OCI-LY7 (cell line): ENCODE measurements around the gene STARD9. TPM values are rescaled to one million over a fixed set of nuclear protein-coding genes. Genes with fewer than 3 reads are reported as not detected.

Experiments used
- BruUV-seq: library from RNA; stranded (reverse); fragments of 400-500 nt; replicated peaks from 2 replicates; lab custom pipeline; 2021; lab: Mats Ljungman, UMichigan
- CTCF ChIA-PET: fragments of 300-600 bp; sonication (Branson Sonifier 250); formaldehyde crosslinking; loops from one replicate; lab custom pipeline; 2022; ENCODE audit warnings: antibody characterized with exemption; ENCODE audit not compliant: unreplicated experiment; lab: Charles Lee
- POLR2A ChIA-PET: fragments of 300-600 bp; sonication (Branson Sonifier 250); formaldehyde crosslinking; loops from one replicate; lab custom pipeline; 2022; ENCODE audit warnings: antibody characterized with exemption; lab: Charles Lee
- DNase-seq: peaks from one replicate; pipeline ENCODE4 v3.0.0-alpha.2; 2015; ENCODE audit warnings: low spot score
- H2AFZ ChIP-seq: fragments of 200-600 bp; sonication (generic), shearing (Covaris generic); 2 replicates; pipeline ENCODE4 v1.6.1; 2014; ENCODE audit warnings: mild to moderate bottlenecking, antibody characterized with exemption, low read length, moderate library complexity
- H3K27ac ChIP-seq: fragments of 200-600 bp; sonication (generic); 2 replicates; pipeline ENCODE4 v1.5.1; 2014; ENCODE audit warnings: mixed run types, low read depth, mild to moderate bottlenecking, moderate library complexity, low read length, inconsistent platforms; ENCODE audit not compliant: poor library complexity, severe bottlenecking
- H3K36me3 ChIP-seq: fragments of 200-600 bp; sonication (generic); 2 replicates; pipeline ENCODE4 v1.6.1; 2014; ENCODE audit warnings: mild to moderate bottlenecking, antibody characterized with exemption, low read length, moderate library complexity, mixed read lengths; ENCODE audit not compliant: insufficient read depth
- H3K4me1 ChIP-seq: fragments of 200-600 bp; sonication (generic); 2 replicates; pipeline ENCODE4 v1.5.1; 2014; ENCODE audit warnings: mild to moderate bottlenecking, low read length; ENCODE audit not compliant: insufficient read depth, poor library complexity, severe bottlenecking
- H3K4me2 ChIP-seq: fragments of 200-600 bp; sonication (generic); 2 replicates; pipeline ENCODE4 v1.6.1; 2014; ENCODE audit warnings: mild to moderate bottlenecking, low read length
- H3K4me3 ChIP-seq: fragments of 200-600 bp; sonication (generic); 2 replicates; pipeline ENCODE4 v1.5.1; 2014; ENCODE audit warnings: mild to moderate bottlenecking, low read depth, low read length; ENCODE audit not compliant: poor library complexity, severe bottlenecking
- H3K79me2 ChIP-seq: fragments of 200-600 bp; sonication (generic); 2 replicates; pipeline ENCODE4 v1.6.1; 2016; ENCODE audit warnings: low read depth, mild to moderate bottlenecking, low read length, moderate library complexity, mixed read lengths; ENCODE audit not compliant: insufficient read depth
- H3K9me2 ChIP-seq: fragments of 200-600 bp; sonication (generic); 2 replicates; pipeline ENCODE4 v1.6.1; 2016; ENCODE audit warnings: mild to moderate bottlenecking, low read length, mixed read lengths; ENCODE audit not compliant: insufficient read depth
- H3K9me3 ChIP-seq: fragments of 200-600 bp; sonication (generic); 2 replicates; pipeline ENCODE4 v1.6.1; 2014; ENCODE audit warnings: mild to moderate bottlenecking, mixed run types, low read length, mixed read lengths
- H4K20me1 ChIP-seq: fragments of 200-600 bp; sonication (generic); 2 replicates; pipeline ENCODE4 v1.6.1; 2014; ENCODE audit warnings: mild to moderate bottlenecking, antibody characterized with exemption, low read length, moderate library complexity, mixed read lengths; ENCODE audit not compliant: insufficient read depth
- CTCF ChIP-seq: fragments of 200-600 bp; sonication (generic); conservative IDR thresholded peaks from 2 replicates; pipeline ENCODE4 v1.5.1; 2014; ENCODE audit warnings: mild to moderate bottlenecking, antibody characterized with exemption, low read length, moderate library complexity, mixed read lengths
- EZH2phosphoT487 ChIP-seq: fragments of 200-600 bp; sonication (generic); IDR thresholded peaks from 2 replicates; pipeline ENCODE4 v1.6.1; 2018; ENCODE audit warnings: low read depth, borderline replicate concordance, mild to moderate bottlenecking, mixed run types, antibody characterized with exemption, low read length, moderate library complexity, mixed read lengths
- intact Hi-C: fragments of 100-400 bp; cut with micrococcal nuclease; formaldehyde crosslinking; loops from one replicate; pipeline ENCODE4 v1.10.0; 2022; ENCODE audit not compliant: unreplicated experiment
- total RNA-seq, 2 experiments: library from RNA; depleted of rRNA in 1 of 2; stranded (reverse); fragments of >200 nt in 1 of 2; shearing (Covaris generic) in 1 of 2; gene quantifications; 2 replicates each; pipeline ENCODE4 v1.2.3, GENCODE V29; 2014 to 2022

STARD9 gene
- total RNA-seq, 2 experiments from 2014 or later, result 8.9 to 15.3 TPM

GRCh38 chr15:42724276-42724675 lies 148.9 kb downstream of the STARD9 start:
- no TSS peak for BruUV-seq
- no peaks in the 10 kb centered on the region for H3K4me1 ChIP-seq
- no peak overlapping the region for H2AFZ ChIP-seq
- DNase-seq, result no peak
- POLR2A ChIA-PET, result interaction anchor here (0.5 kb wide), 1 partner anchor 28 kb away, joined by 3 read pairs; no protein-coding TSS in a partner anchor
- no peak for TF ChIP-seq EZH2phosphoT487
- no peak for TF ChIP-seq CTCF
- no peak overlapping the region for H3K4me3 ChIP-seq
- intact Hi-C loops, result no loop called here
- no peak overlapping the region for H3K4me2 ChIP-seq
- no peaks in the 10 kb centered on the region for H4K20me1 ChIP-seq
- no peaks in the 10 kb centered on the region for H3K9me2 ChIP-seq
- H3K79me2 ChIP-seq, result no peaks in the 10 kb centered on the region
- H3K36me3 ChIP-seq, result peaks cover 91% of the 10 kb centered on the region
- no peaks in the 10 kb centered on the region for H3K9me3 ChIP-seq
- CTCF ChIA-PET, result no interaction called here
- H3K27ac ChIP-seq, result no peak overlapping the region

GRCh38 chr15:42725331-42725903 lies 150.0 kb downstream of the STARD9 start:
- Histone ChIP-seq H3K27ac (no peak overlapping the region), H3K4me2 (no peak overlapping the region), H3K36me3 (peaks cover 91% of the 10 kb centered on the region), H3K9me3 (no peaks in the 10 kb centered on the region), H3K4me1 (no peaks in the 10 kb centered on the region), H4K20me1 (no peaks in the 10 kb centered on the region), H3K79me2 (no peaks in the 10 kb centered on the region), H3K4me3 (no peak overlapping the region), H3K9me2 (no peaks in the 10 kb centered on the region), H2AFZ (no peak overlapping the region)
- CTCF ChIA-PET, result no interaction called here
- DNase-seq, result no peak
- no TSS peak for BruUV-seq
- POLR2A ChIA-PET, result interaction anchor here (0.5 to 0.6 kb wide), 2 partner anchors 15 to 1135 kb away, joined by 3 read pairs; no protein-coding TSS in a partner anchor
- TF ChIP-seq CTCF, result no peak
- no peak for TF ChIP-seq EZH2phosphoT487
- intact Hi-C loops, result no loop called here

GRCh38 chr15:42726114-42726513 lies 150.7 kb downstream of the STARD9 start:
- POLR2A ChIA-PET, result no interaction called here
- no peaks in the 10 kb centered on the region for H4K20me1 ChIP-seq
- H3K79me2 ChIP-seq, result no peaks in the 10 kb centered on the region
- no peak overlapping the region for H3K4me3 ChIP-seq
- H3K9me3 ChIP-seq, result no peaks in the 10 kb centered on the region
- no peak overlapping the region for H3K4me2 ChIP-seq
- TF ChIP-seq CTCF (no peak), EZH2phosphoT487 (no peak)
- no peaks in the 10 kb centered on the region for H3K4me1 ChIP-seq
- CTCF ChIA-PET, result no interaction called here
- H3K36me3 ChIP-seq, result peaks cover 92% of the 10 kb centered on the region
- no peaks in the 10 kb centered on the region for H3K9me2 ChIP-seq
- intact Hi-C loops, result no loop called here
- no peak for DNase-seq
- no TSS peak for BruUV-seq
- no peak overlapping the region for H3K27ac ChIP-seq
- no peak overlapping the region for H2AFZ ChIP-seq
